Effector memory CD8-positive, alpha-beta T cell (primary cell): Measurements from ENCODE around the gene TMED4.

Source experiments
- ATAC-seq: fragments of 150-1000 bp; cut with Tn5 transposase; replicated peaks from 2 replicates; pipeline ENCODE4 v1.10.0; 2021; ENCODE audit warnings: mild to moderate bottlenecking, moderate library complexity
- DNase-seq, 3 experiments: peaks; one replicate each; pipeline ENCODE4 v3.0.0; 2021
- H3K27ac Mint-ChIP-seq, 2 donors: one replicate each; pipeline ENCODE4 v1.8.0; 2022; ENCODE audit warnings: mild to moderate bottlenecking in 2 of 2, mixed read lengths in 2 of 2, moderate library complexity in 2 of 2
- H3K27me3 Mint-ChIP-seq, 2 donors: one replicate each; pipeline ENCODE4 v1.8.0; 2022; ENCODE audit warnings: mixed read lengths in 2 of 2
- H3K36me3 Mint-ChIP-seq: one replicate; pipeline ENCODE4 v1.8.0; 2022; ENCODE audit warnings: mild to moderate bottlenecking, moderate library complexity, mixed read lengths; ENCODE audit not compliant: insufficient read depth
- H3K4me1 Mint-ChIP-seq, 2 donors: one replicate each; pipeline ENCODE4 v1.8.0; 2022; ENCODE audit warnings: low read depth in 2 of 2, mixed read lengths in 2 of 2
- H3K4me3 Mint-ChIP-seq, 2 donors: one replicate each; pipeline ENCODE4 v1.8.0; 2022; ENCODE audit warnings: mild to moderate bottlenecking in 2 of 2, mixed read lengths in 2 of 2, moderate library complexity in 2 of 2
- H3K9me3 Mint-ChIP-seq, 2 donors: one replicate each; pipeline ENCODE4 v1.8.0; 2022; ENCODE audit warnings: mixed read lengths in 2 of 2

The TMED4 gene

DNA sequence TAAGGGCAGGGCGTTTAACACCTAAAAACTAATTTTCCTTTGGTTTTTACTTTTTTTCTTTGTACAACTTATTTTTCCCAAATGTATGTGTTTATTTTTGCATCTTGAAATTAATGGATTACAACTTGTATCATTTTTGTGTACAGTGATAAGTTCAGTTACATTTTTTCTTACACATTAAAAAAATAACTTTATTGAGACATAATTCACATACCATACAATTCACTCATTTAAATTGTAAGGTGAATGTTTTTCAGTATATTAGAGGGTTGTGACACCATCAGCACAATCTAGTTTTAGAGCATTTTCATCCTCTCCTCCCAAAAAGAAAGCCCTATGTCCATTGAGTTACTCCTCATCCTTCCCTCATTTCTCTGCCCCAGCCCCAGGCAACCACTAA is 36.0 kb upstream of the TMED4 start:
- DNase-seq (no peak), ATAC-seq (no peak)
- Mint-ChIP-seq H3K27me3 (no peaks in the 10 kb centered on the region), H3K27ac (peak overlapping the region; percentile 84 to 92), H3K36me3 (peaks cover 16% of the 10 kb centered on the region), H3K9me3 (no peaks in the 10 kb centered on the region), H3K4me3 (peak overlapping the region in 1 of 2 donors; percentile 65), H3K4me1 (peaks cover 67 to 76% of the 10 kb centered on the region in 2 donors)

DNA sequence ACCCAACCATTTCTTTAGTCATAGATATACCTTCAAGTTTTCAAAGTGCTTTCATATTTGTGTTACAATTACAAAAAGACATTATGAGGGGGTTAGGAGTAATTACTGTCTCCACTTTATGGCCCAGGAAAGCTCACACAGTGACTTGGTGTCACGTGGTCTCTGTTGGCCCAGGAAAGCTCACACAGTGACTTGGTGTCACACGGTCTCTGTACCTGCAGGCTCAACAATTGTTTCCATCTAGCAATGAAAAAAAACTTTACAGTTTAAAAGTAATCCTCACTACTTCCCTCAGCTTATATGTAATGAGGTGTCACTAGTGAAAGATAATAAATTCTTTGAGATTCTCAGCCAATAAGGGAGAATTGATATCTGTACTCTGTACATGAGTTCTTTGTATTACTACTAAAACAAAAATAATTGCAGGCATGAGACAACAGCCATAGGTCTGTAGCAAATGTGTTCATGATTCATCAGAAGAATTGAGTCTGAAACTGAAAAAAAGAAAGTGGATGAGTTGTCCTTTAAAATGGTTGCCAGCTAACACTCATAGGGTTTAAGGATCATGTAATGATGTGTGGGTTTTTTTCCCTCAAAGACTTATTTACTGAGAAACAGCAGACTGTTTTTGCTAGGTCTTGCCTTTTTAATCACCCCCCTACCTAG is 35.3 kb upstream of the TMED4 start:
- no peak for DNase-seq
- Mint-ChIP-seq H3K9me3 (no peaks in the 10 kb centered on the region), H3K4me3 (peak overlapping the region in 1 of 2 donors; percentile 8), H3K4me1 (peaks cover 65 to 74% of the 10 kb centered on the region in 2 donors), H3K27me3 (no peaks in the 10 kb centered on the region), H3K36me3 (peaks cover 16% of the 10 kb centered on the region), H3K27ac (peak overlapping the region; percentile 84 to 92)
- ATAC-seq = peak; percentile 27

DNA sequence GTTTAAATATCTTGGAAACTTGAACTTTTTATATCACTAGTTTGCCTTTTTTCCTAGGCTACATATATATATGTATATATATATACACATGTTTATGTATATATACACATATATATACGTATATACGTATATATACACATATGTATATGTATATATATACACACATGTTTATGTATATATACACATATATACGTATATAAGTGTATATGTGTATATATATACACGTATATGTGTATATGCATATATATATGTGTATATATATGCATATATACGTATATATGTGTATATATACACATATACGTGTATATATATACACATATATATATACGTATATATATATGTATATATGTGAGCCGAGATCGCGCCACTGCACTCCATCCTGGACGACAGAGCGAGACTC is 34.5 kb upstream of the TMED4 start:
- no peak overlapping the region for H3K27ac Mint-ChIP-seq
- H3K4me1 Mint-ChIP-seq = peaks cover 68 to 73% of the 10 kb centered on the region in 2 donors
- peaks cover 16% of the 10 kb centered on the region for H3K36me3 Mint-ChIP-seq
- no peaks in the 10 kb centered on the region for H3K27me3 Mint-ChIP-seq
- no peak overlapping the region for H3K4me3 Mint-ChIP-seq
- no peak for ATAC-seq
- DNase-seq = no peak
- no peaks in the 10 kb centered on the region for H3K9me3 Mint-ChIP-seq

GRCh38 chr7:44615793-44616192 is 33.8 kb upstream of the TMED4 start:
- Mint-ChIP-seq H3K4me1 (peaks cover 61 to 66% of the 10 kb centered on the region in 2 donors), H3K27me3 (no peaks in the 10 kb centered on the region), H3K9me3 (no peaks in the 10 kb centered on the region), H3K27ac (peak overlapping the region; percentile 60 to 90), H3K4me3 (peak overlapping the region in 1 of 2 donors; percentile 62), H3K36me3 (peaks cover 12% of the 10 kb centered on the region)
- DNase-seq (no peak), ATAC-seq (no peak)

- ATAC-seq = peak; percentile 46
- H3K36me3 Mint-ChIP-seq = peaks cover 12% of the 10 kb centered on the region
Observed at GRCh38 chr7:44615149-44615611, 33.1 kb upstream of the TMED4 start.

DNA sequence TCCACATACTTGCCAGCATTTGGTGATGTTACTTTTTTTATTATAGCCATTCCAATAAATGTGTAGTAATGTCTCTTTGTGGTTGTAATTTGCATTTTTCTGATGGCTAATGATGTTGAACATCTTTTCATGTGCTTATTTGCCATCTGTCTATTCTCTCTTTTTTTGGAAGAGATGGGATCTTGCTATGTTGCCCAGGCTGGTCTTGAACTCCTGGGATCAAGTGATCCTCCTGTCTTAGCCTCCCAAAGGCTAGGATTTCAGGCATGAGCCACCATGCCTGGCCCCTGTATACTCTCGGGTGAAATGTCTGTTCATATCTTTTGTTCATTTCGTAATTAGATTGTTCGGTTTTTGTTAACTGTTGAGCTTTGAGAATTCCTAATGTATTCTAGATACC is 27.8 kb upstream of the TMED4 start:
- DNase-seq (no peak), ATAC-seq (no peak)
- peak overlapping the region; percentile 27 to 33 for H3K4me3 Mint-ChIP-seq
- H3K36me3 Mint-ChIP-seq = peaks cover 38% of the 10 kb centered on the region
- H3K27me3 Mint-ChIP-seq = no peaks in the 10 kb centered on the region
- H3K9me3 Mint-ChIP-seq = no peaks in the 10 kb centered on the region
- peaks cover 44 to 53% of the 10 kb centered on the region in 2 donors for H3K4me1 Mint-ChIP-seq
- peak overlapping the region in 1 of 2 donors; percentile 70 for H3K27ac Mint-ChIP-seq

More at GRCh38 chr7:44615149-44615611, 33.1 kb upstream of the TMED4 start:
- Mint-ChIP-seq H3K27me3 (no peaks in the 10 kb centered on the region), H3K9me3 (no peaks in the 10 kb centered on the region), H3K27ac (peak overlapping the region in 1 of 2 donors; percentile 90), H3K4me3 (peak overlapping the region; percentile 41 to 62), H3K4me1 (peaks cover 63 to 64% of the 10 kb centered on the region in 2 donors)
- DNase-seq = no peak

DNA sequence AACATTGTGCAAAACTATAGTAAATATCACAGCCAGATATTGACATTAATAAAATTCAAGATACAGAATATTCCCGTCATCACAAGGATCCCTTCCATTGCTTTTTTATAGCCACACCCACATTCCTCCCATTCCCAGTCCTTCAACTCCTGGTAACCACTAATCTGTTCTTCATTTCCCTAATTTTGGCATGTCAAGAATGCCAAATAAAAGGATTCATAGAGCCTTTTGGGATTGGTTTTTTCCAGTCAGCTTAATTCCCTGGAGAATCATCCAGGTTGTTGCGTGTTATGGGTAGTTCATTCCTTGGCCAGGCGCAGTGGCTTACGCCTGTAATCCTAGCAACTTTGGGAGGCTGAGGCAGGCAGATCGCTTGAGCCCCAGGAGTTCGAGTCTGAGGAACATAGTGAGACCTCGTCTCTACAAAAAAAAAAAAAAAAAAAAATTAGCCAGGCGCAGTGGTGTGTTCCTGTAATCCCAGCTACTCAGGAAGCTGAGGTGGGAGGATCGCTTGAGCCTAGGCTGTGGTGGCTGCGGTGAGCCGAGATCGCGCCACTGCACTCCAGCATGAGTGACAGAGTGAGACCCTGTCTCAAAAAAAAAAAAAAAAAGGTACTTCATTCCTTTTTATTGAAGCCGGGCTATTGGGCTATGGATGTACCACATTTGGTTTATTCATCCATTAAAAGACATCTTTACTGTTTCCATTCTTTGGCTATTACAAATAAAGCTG is 27.1 kb upstream of the TMED4 start:
- H3K36me3 Mint-ChIP-seq = peaks cover 38% of the 10 kb centered on the region
- peak overlapping the region; percentile 8 to 13 for H3K4me3 Mint-ChIP-seq
- H3K9me3 Mint-ChIP-seq = no peaks in the 10 kb centered on the region
- no peak for ATAC-seq
- no peak for DNase-seq
- peak overlapping the region in 1 of 2 donors; percentile 44 for H3K27ac Mint-ChIP-seq
- no peaks in the 10 kb centered on the region for H3K27me3 Mint-ChIP-seq
- H3K4me1 Mint-ChIP-seq = peaks cover 39 to 47% of the 10 kb centered on the region in 2 donors

GRCh38 chr7:44607141-44608068 is 25.4 kb upstream of the TMED4 start:
- ATAC-seq = peak; percentile 16
- Mint-ChIP-seq H3K27me3 (no peaks in the 10 kb centered on the region), H3K4me1 (peaks cover 33 to 42% of the 10 kb centered on the region in 2 donors)

DNA sequence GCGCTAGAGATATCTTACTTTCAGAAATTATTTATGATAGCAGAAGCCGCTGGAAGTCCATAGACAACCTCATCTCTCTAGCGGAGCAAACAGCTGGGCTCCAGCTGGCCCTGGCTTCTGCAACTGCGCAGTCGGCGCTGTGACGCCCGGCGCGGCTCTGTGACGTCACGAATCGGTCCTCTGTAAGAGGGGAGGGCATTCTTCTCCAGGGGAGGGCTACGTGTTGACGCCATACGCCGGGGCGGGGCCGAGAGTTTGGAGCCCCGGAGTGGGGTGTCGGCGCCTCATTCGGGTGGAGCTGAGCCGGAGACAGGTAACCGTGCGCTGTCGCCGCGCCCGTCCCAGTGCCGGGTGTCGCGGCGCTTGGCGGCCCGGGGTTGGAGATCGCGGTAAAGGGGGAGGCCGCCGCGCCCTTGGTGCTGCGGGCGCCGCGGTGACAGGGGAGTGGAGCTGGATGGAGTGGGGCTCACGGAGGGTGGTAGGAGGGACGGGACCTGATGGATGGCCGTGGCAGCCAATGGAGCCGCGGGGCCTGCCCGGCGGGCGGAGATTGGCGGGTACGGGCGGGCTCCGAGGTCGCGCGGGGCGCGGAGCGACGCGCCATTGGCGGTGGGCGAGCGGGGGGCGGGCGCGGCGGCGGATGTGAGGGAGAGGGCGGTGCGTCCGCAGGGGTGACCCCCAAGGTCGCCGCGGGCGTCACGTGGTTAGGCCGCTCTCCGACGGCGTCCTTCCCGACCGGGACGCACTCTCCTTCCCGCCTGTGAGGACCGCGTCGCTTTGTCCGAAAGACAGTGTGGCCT is 24.5 kb upstream of the TMED4 start, which contains the start of gene OGDH:
Gene OGDH (plus strand): TSS at position 287 of the 800 bp plus-strand sequence. CDS start 17,717 bp downstream, outside the sequence.
- ATAC-seq = peak; percentile 89
- Mint-ChIP-seq H3K4me1 (peaks cover 27 to 35% of the 10 kb centered on the region in 2 donors), H3K36me3 (peaks cover 42% of the 10 kb centered on the region), H3K9me3 (no peaks in the 10 kb centered on the region), H3K27ac (peak within 1 kb of the TSS; percentile 99), H3K4me3 (peak within 1 kb of the TSS; percentile 89 to 95), H3K27me3 (no peaks in the 10 kb centered on the region)
- peak; percentile 98 to 99 (median 99) for DNase-seq

More at GRCh38 chr7:44607141-44608068, 25.4 kb upstream of the TMED4 start:
- DNase-seq = no peak
- Mint-ChIP-seq H3K4me3 (peak overlapping the region; percentile 89 to 95), H3K36me3 (peaks cover 42% of the 10 kb centered on the region), H3K27ac (peak overlapping the region; percentile 99), H3K9me3 (no peaks in the 10 kb centered on the region)

GRCh38 chr7:44604941-44605340 is 22.9 kb upstream of the TMED4 start:
- ATAC-seq (no peak), DNase-seq (no peak)
- Mint-ChIP-seq H3K9me3 (no peaks in the 10 kb centered on the region), H3K27me3 (no peaks in the 10 kb centered on the region), H3K27ac (no peak overlapping the region), H3K36me3 (peaks cover 42% of the 10 kb centered on the region), H3K4me3 (no peak overlapping the region), H3K4me1 (peaks cover 21 to 31% of the 10 kb centered on the region in 2 donors)

DNA sequence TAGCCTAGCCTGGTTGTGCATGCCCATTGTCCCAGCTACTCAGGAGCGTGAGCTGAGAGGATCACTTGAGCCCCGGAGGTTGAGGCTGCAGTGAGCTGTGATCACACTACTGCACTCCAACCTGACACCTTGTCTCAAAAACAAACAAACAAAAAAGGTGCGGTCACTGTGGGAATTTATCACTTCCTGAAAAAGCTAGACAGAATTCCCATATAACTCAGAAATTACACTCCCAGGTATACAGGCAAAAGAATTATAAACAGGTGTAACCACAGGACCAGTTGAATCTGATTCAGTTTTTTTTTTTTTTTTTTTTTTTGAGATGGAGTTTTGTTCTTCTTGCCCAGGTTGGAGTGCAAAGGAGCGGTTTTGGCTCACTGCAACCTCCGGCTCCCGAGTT is 21.2 kb upstream of the TMED4 start:
- no peak overlapping the region for H3K4me3 Mint-ChIP-seq
- peaks cover 17 to 21% of the 10 kb centered on the region in 2 donors for H3K4me1 Mint-ChIP-seq

DNA sequence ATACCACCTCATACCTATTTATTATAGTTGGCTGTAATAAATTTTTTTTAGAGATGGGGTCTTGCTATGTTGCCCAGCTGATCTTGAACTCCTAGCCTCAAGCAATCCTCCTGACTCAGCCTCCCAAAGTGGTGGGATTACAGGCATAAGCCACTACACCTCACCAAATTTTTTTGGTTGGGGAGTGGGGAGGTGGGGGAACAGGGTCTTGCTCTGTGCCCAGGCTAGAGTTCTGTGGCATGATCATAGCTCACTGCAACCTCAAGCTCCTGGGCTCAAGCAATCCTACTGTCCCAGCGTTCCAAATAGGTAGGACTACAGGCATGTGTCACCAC is 20.5 kb upstream of the TMED4 start:
- ATAC-seq (no peak), DNase-seq (no peak)
- Mint-ChIP-seq H3K4me1 (peaks cover 14 to 18% of the 10 kb centered on the region in 2 donors), H3K4me3 (no peak overlapping the region), H3K36me3 (peaks cover 23% of the 10 kb centered on the region), H3K27me3 (no peaks in the 10 kb centered on the region), H3K27ac (no peak overlapping the region), H3K9me3 (no peaks in the 10 kb centered on the region)

More for the DNA sequence above, 21.2 kb upstream of the TMED4 start:
- DNase-seq (no peak), ATAC-seq (no peak)
- Mint-ChIP-seq H3K36me3 (peaks cover 30% of the 10 kb centered on the region), H3K9me3 (no peaks in the 10 kb centered on the region), H3K27me3 (no peaks in the 10 kb centered on the region), H3K27ac (no peak overlapping the region)
